ENCODE data around the gene PCED1A. TPM values are rescaled to one million over a fixed set of nuclear protein-coding genes. Genes with fewer than 3 reads are reported as not detected.
"Not testable (repeated sequence)": the region's sequence is repeated elsewhere in the genome, so short reads cannot be mapped to it uniquely, and the experiment has no call there.

PCED1A gene
- total RNA-seq, 2 experiments from 2014 or later = 6.9 to 9.8 TPM

- intact Hi-C loops (cut with micrococcal nuclease; ENCODE audit: unreplicated experiment) = no loop called here
- no peak for DNase-seq (ENCODE audit: low spot score)
These were observed 28.3 kb downstream of the PCED1A start for GRCh38 chr20:2812189-2812588.

GRCh38 chr20:2809690-2810089 lies 30.8 kb downstream of the PCED1A start:
- intact Hi-C loops (cut with micrococcal nuclease; ENCODE audit: unreplicated experiment) = no loop called here
- no peak for TF ChIP-seq EZH2phosphoT487 (IDR thresholded peaks at IDR 0.05; ENCODE audit: borderline replicate concordance, low read depth, low read length)
- TF ChIP-seq CTCF (conservative IDR thresholded peaks at IDR 0.05; ENCODE audit: low read length) = no peak
- H3K79me2 ChIP-seq (ENCODE audit: insufficient read depth, low read depth, low read length) = no peaks in the 10 kb centered on the region
- no peak for DNase-seq (ENCODE audit: low spot score)
- H3K4me2 ChIP-seq (ENCODE audit: low read length) = no peak overlapping the region
- H3K4me3 ChIP-seq (ENCODE audit: low read depth, low read length, poor library complexity, severe bottlenecking) = no peak overlapping the region
- H3K9me3 ChIP-seq (ENCODE audit: low read length) = 0 out of 2 replicates have a peak, but pooled peaks cover 6% of the 10 kb centered on the region
- ChIA-PET CTCF (ENCODE audit: unreplicated experiment) (interaction anchor here (0.5 kb wide), 1 partner anchor 160 kb away, joined by 3 read pairs; no protein-coding TSS in a partner anchor), POLR2A (interaction anchor here (0.6 to 0.7 kb wide), 2 partner anchors 80 to 81 kb away, joined by 3 to 4 read pairs; no protein-coding TSS in a partner anchor)
- no peak overlapping the region for H2AFZ ChIP-seq (ENCODE audit: low read length)
- no peaks in the 10 kb centered on the region for H3K9me2 ChIP-seq (ENCODE audit: insufficient read depth, low read length)
- H3K27ac ChIP-seq (ENCODE audit: low read depth, low read length, poor library complexity, severe bottlenecking) = no peak overlapping the region
- no TSS peak for BruUV-seq (replicated peaks)
- H3K4me1 ChIP-seq (ENCODE audit: insufficient read depth, low read length, poor library complexity, severe bottlenecking) = no peaks in the 10 kb centered on the region
- no peaks in the 10 kb centered on the region for H3K36me3 ChIP-seq (ENCODE audit: insufficient read depth, low read length)
- H4K20me1 ChIP-seq (ENCODE audit: insufficient read depth, low read length) = no peaks in the 10 kb centered on the region

More at GRCh38 chr20:2812189-2812588, 28.3 kb downstream of the PCED1A start:
- Histone ChIP-seq H4K20me1 (ENCODE audit: insufficient read depth, low read length) (no peaks in the 10 kb centered on the region), H3K9me3 (ENCODE audit: low read length) (0 out of 2 replicates have a peak, but pooled peaks cover 6% of the 10 kb centered on the region), H3K79me2 (ENCODE audit: insufficient read depth, low read depth, low read length) (no peaks in the 10 kb centered on the region), H3K27ac (ENCODE audit: low read depth, low read length, poor library complexity, severe bottlenecking) (no peak overlapping the region), H3K36me3 (ENCODE audit: insufficient read depth, low read length) (no peaks in the 10 kb centered on the region), H3K4me1 (ENCODE audit: insufficient read depth, low read length, poor library complexity, severe bottlenecking) (no peaks in the 10 kb centered on the region), H2AFZ (ENCODE audit: low read length) (no peak overlapping the region), H3K4me2 (ENCODE audit: low read length) (no peak overlapping the region), H3K4me3 (ENCODE audit: low read depth, low read length, poor library complexity, severe bottlenecking) (no peak overlapping the region), H3K9me2 (ENCODE audit: insufficient read depth, low read length) (no peaks in the 10 kb centered on the region)
- TF ChIP-seq EZH2phosphoT487 (IDR thresholded peaks at IDR 0.05; ENCODE audit: borderline replicate concordance, low read depth, low read length) (no peak), CTCF (conservative IDR thresholded peaks at IDR 0.05; ENCODE audit: low read length) (no peak)
- BruUV-seq (replicated peaks) = no TSS peak
- CTCF ChIA-PET (ENCODE audit: unreplicated experiment) = no interaction called here
- POLR2A ChIA-PET = no interaction called here

- intact Hi-C loops (cut with micrococcal nuclease; ENCODE audit: unreplicated experiment); H3K4me3 ChIP-seq (ENCODE audit: low read depth, low read length, poor library complexity, severe bottlenecking); POLR2A ChIA-PET; H3K4me2 ChIP-seq (ENCODE audit: low read length); DNase-seq (ENCODE audit: low spot score); H3K9me2 ChIP-seq (ENCODE audit: insufficient read depth, low read length); H3K79me2 ChIP-seq (ENCODE audit: insufficient read depth, low read depth, low read length); H2AFZ ChIP-seq (ENCODE audit: low read length); BruUV-seq (replicated peaks); H3K36me3 ChIP-seq (ENCODE audit: insufficient read depth, low read length); H3K4me1 ChIP-seq (ENCODE audit: insufficient read depth, low read length, poor library complexity, severe bottlenecking); H3K9me3 ChIP-seq (ENCODE audit: low read length); H4K20me1 ChIP-seq (ENCODE audit: insufficient read depth, low read length); H3K27ac ChIP-seq (ENCODE audit: low read depth, low read length, poor library complexity, severe bottlenecking): not testable (repeated sequence)
- CTCF ChIA-PET (ENCODE audit: unreplicated experiment) = interaction anchor here (0.6 kb wide), 1 partner anchor 54 kb away, joined by 3 read pairs; no protein-coding TSS in a partner anchor
These were observed 32.5 kb downstream of the PCED1A start for GRCh38 chr20:2807929-2808328.
